Endothelial cell of umbilical vein (primary cell): ENCODE results near the gene RAB11FIP3. TPM values are rescaled to one million over a fixed set of nuclear protein-coding genes. Genes with fewer than 3 reads are reported as not detected.

Experiments
- BruUV-seq: library from RNA; stranded (reverse); fragments of 400-500 nt; replicated peaks from 2 replicates; lab custom pipeline; 2021; lab: Mats Ljungman, UMichigan
- CTCF ChIA-PET: fragments of 300-600, 350-600 bp; sonication (Branson Sonifier 250); formaldehyde crosslinking; loops from one replicate; lab custom pipeline; 2021; ENCODE audit warnings: antibody characterized with exemption, inconsistent platforms; lab: Charles Lee
- POLR2A ChIA-PET: fragments of 300-600, 350-600 bp; sonication (Branson Sonifier 250); formaldehyde crosslinking; loops from one replicate; lab custom pipeline; 2021; ENCODE audit warnings: antibody characterized with exemption, inconsistent platforms; lab: Charles Lee
- DNase-seq: peaks from one replicate; pipeline ENCODE4 v3.0.0-alpha.2; 2011; ENCODE audit warnings: low read depth, low spot score
- FAIRE-seq: peaks from 2 replicates; lab custom pipeline; 2011; peaks lifted over from hg19 to GRCh38; lab: Jason Lieb, UNC
- H2AFZ ChIP-seq: 2 replicates; pipeline ENCODE4 v1.6.0; 2012; ENCODE audit warnings: low read depth, low read length, control low read depth, inconsistent platforms
- H3K27ac ChIP-seq: 2 replicates; pipeline ENCODE4 v1.5.1; 2011; ENCODE audit warnings: low read depth, mild to moderate bottlenecking, control low read depth, low read length, moderate library complexity; ENCODE audit not compliant: insufficient read depth
- H3K27me3 ChIP-seq, 2 experiments: 2 replicates each; pipeline versions ENCODE4 v1.6.0 to v1.6.1; 2011; ENCODE audit warnings: low read length in 2 of 2, mixed read lengths in 1 of 2; ENCODE audit not compliant: control insufficient read depth in 2 of 2, insufficient read depth in 2 of 2
- H3K36me3 ChIP-seq, 2 experiments: 2 replicates in 1 of 2; 3 replicates in 1 of 2; pipeline ENCODE4 v1.5.1; 2011; ENCODE audit warnings: low read length in 2 of 2, mild to moderate bottlenecking in 1 of 2, moderate library complexity in 1 of 2; ENCODE audit not compliant: control insufficient read depth in 2 of 2, insufficient read depth in 2 of 2; ENCODE audit errors: extremely low read depth in 1 of 2
- H3K4me1 ChIP-seq: 3 replicates; pipeline ENCODE4 v1.5.1; 2011; ENCODE audit warnings: mild to moderate bottlenecking, low read length; ENCODE audit not compliant: control insufficient read depth, insufficient read depth; ENCODE audit errors: extremely low read depth
- H3K4me2 ChIP-seq: 2 replicates; pipeline ENCODE4 v1.6.1; 2011; ENCODE audit warnings: low read length, control low read depth, mixed read lengths; ENCODE audit not compliant: insufficient read depth
- H3K4me3 ChIP-seq, 3 experiments: fragments of 200-600 bp in 1 of 3; sonication (generic), shearing (Covaris generic) in 1 of 3; replicated peaks in 1 of 3; 2 replicates each; pipeline ENCODE4 v1.5.1; 2011 to 2016; ENCODE audit warnings: control low read depth in 3 of 3, low read length in 3 of 3, mild to moderate bottlenecking in 2 of 3, inconsistent platforms in 1 of 3, low read depth in 1 of 3, moderate library complexity in 1 of 3; ENCODE audit not compliant: insufficient read depth in 1 of 3
- H3K79me2 ChIP-seq: 2 replicates; pipeline ENCODE4 v1.6.0; 2012; ENCODE audit warnings: low read length, inconsistent platforms; ENCODE audit not compliant: control insufficient read depth, insufficient read depth
- H3K9ac ChIP-seq: replicated peaks from 2 replicates; pipeline ENCODE3; 2011; ENCODE audit warnings: low read length, control low read depth; ENCODE audit not compliant: insufficient read depth; ENCODE audit errors: extremely low read depth
- H3K9me1 ChIP-seq: replicated peaks from 3 replicates; pipeline ENCODE4 v1.6.0; 2011; ENCODE audit warnings: mild to moderate bottlenecking, low read length; ENCODE audit not compliant: control insufficient read depth, insufficient read depth; ENCODE audit errors: extremely low read depth
- H3K9me3 ChIP-seq: replicated peaks from 2 replicates; pipeline ENCODE4 v1.5.1; 2012; ENCODE audit warnings: low read length, inconsistent platforms; ENCODE audit not compliant: control insufficient read depth, insufficient read depth
- H4K20me1 ChIP-seq: replicated peaks from 2 replicates; pipeline ENCODE3; 2011; ENCODE audit warnings: mild to moderate bottlenecking, low read length; ENCODE audit not compliant: control insufficient read depth, insufficient read depth; ENCODE audit errors: extremely low read depth
- EZH2 ChIP-seq: IDR thresholded peaks from 2 replicates; pipeline ENCODE4 v1.6.1; 2012; ENCODE audit warnings: borderline replicate concordance, low read depth, mild to moderate bottlenecking, moderate library complexity, low read length, inconsistent platforms; ENCODE audit not compliant: severe bottlenecking
- FOS ChIP-seq: IDR thresholded peaks from 2 replicates; pipeline ENCODE4 v1.6.1; 2011; ENCODE audit warnings: mild to moderate bottlenecking, low read length, moderate library complexity, borderline replicate concordance; ENCODE audit not compliant: insufficient read depth
- GATA2 ChIP-seq: IDR thresholded peaks from 2 replicates; pipeline ENCODE4 v1.7.0; 2011; ENCODE audit warnings: low read depth, mild to moderate bottlenecking, moderate library complexity, mixed read lengths, low read length; ENCODE audit not compliant: insufficient read length, insufficient read depth
- JUN ChIP-seq: IDR thresholded peaks from 2 replicates; pipeline ENCODE4 v1.6.1; 2011; ENCODE audit warnings: borderline replicate concordance, low read depth; ENCODE audit not compliant: insufficient read length, insufficient read depth
- MYC ChIP-seq: IDR thresholded peaks from one replicate; pipeline ENCODE4 v1.6.1; 2011; ENCODE audit warnings: mild to moderate bottlenecking, low read depth, low read length
- POLR2A ChIP-seq: IDR thresholded peaks from 2 replicates; pipeline ENCODE4 v1.6.1; 2012; ENCODE audit warnings: low read depth, mild to moderate bottlenecking, control low read depth, low read length
- POLR2AphosphoS5 ChIP-seq: IDR thresholded peaks from 2 replicates; pipeline ENCODE4 v1.6.1; 2012; ENCODE audit warnings: low read depth, mild to moderate bottlenecking, control low read depth, low read length, moderate library complexity; ENCODE audit not compliant: insufficient read depth
- dilution Hi-C: fragments of 300-500 bp; cut with MboI; formaldehyde crosslinking; loops from one replicate; pipeline ENCODE4 v1.15.0; 2019; ENCODE audit warnings: low sequenced_read_pairs; ENCODE audit not compliant: extremely low pct_ligation_motif_present
- intact Hi-C: fragments of 100-400 bp; cut with micrococcal nuclease; formaldehyde crosslinking; loops from one replicate; pipeline ENCODE4 v1.10.0; 2022
- polyA plus RNA-seq, 4 experiments: library from polyadenylated mRNA; depleted of rRNA in 3 of 4; stranded (reverse) in 3 of 4; unstranded in 1 of 4; fragments of >200 nt; gene quantifications; 2 replicates each; pipeline versions ENCODE4 v1.2.1 to v1.2.3, GENCODE V29; 2011 to 2012; ENCODE audit warnings: missing spikeins in 1 of 4
- total RNA-seq: library from RNA; stranded (reverse); gene quantifications from 2 replicates; pipeline ENCODE4 v1.2.3, GENCODE V29; 2021
- TF ChIP-seq, protein P1 (sequence below), 2 donors: IDR thresholded peaks; 1 replicate in 1 of 2; 2 replicates in 1 of 2; pipeline ENCODE4 v1.5.1; 2011; ENCODE audit warnings: low read length in 2 of 2, mild to moderate bottlenecking in 2 of 2, moderate library complexity in 2 of 2, control low read depth in 1 of 2, inconsistent platforms in 1 of 2, low read depth in 1 of 2; ENCODE audit not compliant: insufficient read depth in 1 of 2; ENCODE audit errors: extremely low read depth in 1 of 2
- TF ChIP-seq, protein P2 (sequence below): IDR thresholded peaks from 2 replicates; pipeline ENCODE4 v1.6.1; 2011; ENCODE audit not compliant: insufficient read depth, insufficient read length

The RAB11FIP3 gene
- total and polyA plus RNA-seq, 2 donors (not counting 3 experiments of a cell fraction or from before 2014, with no cell fraction given) = 20.5 to 75.9 TPM

DNA sequence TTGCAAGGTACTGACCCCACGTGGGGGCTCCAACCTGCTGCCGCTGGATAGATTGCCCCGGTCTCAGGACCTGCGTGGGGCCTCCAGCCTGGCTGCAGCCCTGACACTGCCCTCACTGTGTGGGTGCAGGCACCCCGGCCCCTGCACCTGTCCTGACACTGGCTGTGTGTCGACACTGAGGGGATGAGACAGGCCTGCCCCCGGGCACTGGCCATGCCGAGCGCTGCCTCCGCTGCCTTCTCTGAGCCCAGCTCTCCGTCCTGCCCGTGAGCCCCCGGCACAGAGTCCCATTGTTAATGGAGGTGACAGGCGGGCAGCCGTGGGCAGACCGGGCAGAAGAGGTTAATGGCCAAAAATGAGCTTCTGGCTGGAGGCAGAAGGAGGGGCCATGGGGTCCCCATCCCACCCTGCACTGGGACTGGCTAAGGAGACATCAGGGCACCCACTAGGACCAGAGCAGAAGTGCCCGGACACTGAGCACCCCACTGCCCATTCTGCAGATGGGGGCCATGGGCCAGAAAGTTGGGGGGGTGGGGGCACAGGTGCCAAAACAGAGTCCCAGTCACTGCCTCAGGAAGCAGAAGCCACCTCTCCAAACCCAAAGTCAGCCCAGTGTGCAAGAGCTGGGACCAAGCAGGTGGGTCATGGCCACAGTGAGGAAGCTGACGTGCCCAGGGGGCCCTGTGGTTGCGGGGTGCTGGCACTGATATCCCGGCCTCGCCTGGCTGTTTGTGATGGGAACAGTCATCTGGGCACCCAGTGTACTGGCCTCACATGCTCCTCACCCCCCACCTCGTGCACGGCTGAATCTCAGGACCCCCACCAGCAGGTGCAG lies 132.2 kb downstream of the RAB11FIP3 start:
- intact Hi-C loops = no loop called here
- peaks cover 6% of the 10 kb centered on the region for H3K4me1 ChIP-seq
- no peaks in the 10 kb centered on the region for H3K79me2 ChIP-seq
- no TSS peak for BruUV-seq
- peaks cover 14 to 19% of the 10 kb centered on the region in 2 experiments for H3K27me3 ChIP-seq
- H3K9me3 ChIP-seq = no peaks in the 10 kb centered on the region
- H4K20me1 ChIP-seq = no peaks in the 10 kb centered on the region
- H3K27ac ChIP-seq = no peak overlapping the region
- H3K4me3 ChIP-seq = no peak overlapping the region
- H3K9me1 ChIP-seq = no peaks in the 10 kb centered on the region
- H3K9ac ChIP-seq = no peak overlapping the region
- CTCF ChIA-PET = no interaction called here
- POLR2A ChIA-PET = no interaction called here
- dilution Hi-C loops = no loop called here
- no peak for FAIRE-seq
- TF ChIP-seq POLR2AphosphoS5 (no peak), MYC (no peak), POLR2A (no peak), GATA2 (no peak), FOS (no peak), JUN (no peak), EZH2 (no peak)
- TF ChIP-seq, protein P1, sequence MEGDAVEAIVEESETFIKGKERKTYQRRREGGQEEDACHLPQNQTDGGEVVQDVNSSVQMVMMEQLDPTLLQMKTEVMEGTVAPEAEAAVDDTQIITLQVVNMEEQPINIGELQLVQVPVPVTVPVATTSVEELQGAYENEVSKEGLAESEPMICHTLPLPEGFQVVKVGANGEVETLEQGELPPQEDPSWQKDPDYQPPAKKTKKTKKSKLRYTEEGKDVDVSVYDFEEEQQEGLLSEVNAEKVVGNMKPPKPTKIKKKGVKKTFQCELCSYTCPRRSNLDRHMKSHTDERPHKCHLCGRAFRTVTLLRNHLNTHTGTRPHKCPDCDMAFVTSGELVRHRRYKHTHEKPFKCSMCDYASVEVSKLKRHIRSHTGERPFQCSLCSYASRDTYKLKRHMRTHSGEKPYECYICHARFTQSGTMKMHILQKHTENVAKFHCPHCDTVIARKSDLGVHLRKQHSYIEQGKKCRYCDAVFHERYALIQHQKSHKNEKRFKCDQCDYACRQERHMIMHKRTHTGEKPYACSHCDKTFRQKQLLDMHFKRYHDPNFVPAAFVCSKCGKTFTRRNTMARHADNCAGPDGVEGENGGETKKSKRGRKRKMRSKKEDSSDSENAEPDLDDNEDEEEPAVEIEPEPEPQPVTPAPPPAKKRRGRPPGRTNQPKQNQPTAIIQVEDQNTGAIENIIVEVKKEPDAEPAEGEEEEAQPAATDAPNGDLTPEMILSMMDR (IDR thresholded peaks at IDR 0.05; ENCODE audit: extremely low read depth in 1 of 2, insufficient read depth in 1 of 2, low read depth in 1 of 2, low read length in 2 of 2) = no peak
- TF ChIP-seq, protein P2, sequence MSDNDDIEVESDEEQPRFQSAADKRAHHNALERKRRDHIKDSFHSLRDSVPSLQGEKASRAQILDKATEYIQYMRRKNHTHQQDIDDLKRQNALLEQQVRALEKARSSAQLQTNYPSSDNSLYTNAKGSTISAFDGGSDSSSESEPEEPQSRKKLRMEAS = no peak
- no peak for DNase-seq
- no peak overlapping the region for H2AFZ ChIP-seq
- no peak overlapping the region for H3K4me2 ChIP-seq
- peaks cover 0 to 2% of the 10 kb centered on the region in 2 experiments for H3K36me3 ChIP-seq
